ENCODE results near the gene SIK3. TPM values are rescaled to one million over a fixed set of nuclear protein-coding genes. Genes with fewer than 3 reads are reported as not detected.
"Not testable (repeated sequence)": the region's sequence is repeated elsewhere in the genome, so short reads cannot be mapped to it uniquely, and the experiment has no call there.

SIK3 gene
- total RNA-seq, 4 donors from 2014 or later, result 14.1 to 77.0 (median 40.7) TPM

- Histone ChIP-seq H3K36me3 (no peaks in the 10 kb centered on the region), H3K27ac (no peak overlapping the region), H3K4me3 (no peak overlapping the region), H3K4me1 (no peaks in the 10 kb centered on the region), H3K9me3 (no peaks in the 10 kb centered on the region), H3K27me3 (no peaks in the 10 kb centered on the region)
- intact Hi-C loops (cut with DNase I; ENCODE audit: low total_unique reads), result no loop called here
- DNase-seq, result no peak
- TF ChIP-seq CTCF (IDR thresholded peaks at IDR 0.05) (no peak), POLR2A (IDR thresholded peaks at IDR 0.05) (no peak)
Measured at GRCh38 chr11:116812109-116812508, 286.1 kb downstream of the SIK3 start.

- TF ChIP-seq POLR2A (IDR thresholded peaks at IDR 0.05) (no peak), CTCF (IDR thresholded peaks at IDR 0.05) (no peak)
- intact Hi-C loops (cut with DNase I; ENCODE audit: low total_unique reads), result no loop called here
Measured at GRCh38 chr11:116811194-116811593, 287.0 kb downstream of the SIK3 start.

GRCh38 chr11:116808262-116809175 is 289.7 kb downstream of the SIK3 start:
- Histone ChIP-seq H3K27ac (no peak overlapping the region), H3K4me1 (no peaks in the 10 kb centered on the region), H3K36me3 (no peaks in the 10 kb centered on the region), H3K27me3 (no peaks in the 10 kb centered on the region), H3K4me3 (no peak overlapping the region), H3K9me3 (no peaks in the 10 kb centered on the region)
- intact Hi-C loops (cut with DNase I; ENCODE audit: low total_unique reads), result no loop called here
- DNase-seq, result no peak
- TF ChIP-seq CTCF (IDR thresholded peaks at IDR 0.05), result no peak
- no peak for TF ChIP-seq POLR2A (IDR thresholded peaks at IDR 0.05)

More at GRCh38 chr11:116811194-116811593, 287.0 kb downstream of the SIK3 start:
- no peaks in the 10 kb centered on the region for H3K27me3 ChIP-seq
- DNase-seq, result no peak
- no peaks in the 10 kb centered on the region for H3K9me3 ChIP-seq
- no peaks in the 10 kb centered on the region for H3K4me1 ChIP-seq
- no peaks in the 10 kb centered on the region for H3K36me3 ChIP-seq
- no peak overlapping the region for H3K27ac ChIP-seq
- H3K4me3 ChIP-seq, result no peak overlapping the region

GRCh38 chr11:116807601-116808261 is 290.5 kb downstream of the SIK3 start:
- TF ChIP-seq POLR2A (IDR thresholded peaks at IDR 0.05), result no peak
- no peak for TF ChIP-seq CTCF (IDR thresholded peaks at IDR 0.05)
- Histone ChIP-seq H3K4me1 (no peaks in the 10 kb centered on the region), H3K4me3 (no peak overlapping the region), H3K27me3 (no peaks in the 10 kb centered on the region), H3K9me3 (no peaks in the 10 kb centered on the region), H3K27ac (no peak overlapping the region), H3K36me3 (no peaks in the 10 kb centered on the region)
- intact Hi-C loops (cut with DNase I; ENCODE audit: low total_unique reads), result no loop called here
- no peak for DNase-seq

- H3K27me3 ChIP-seq, result no peaks in the 10 kb centered on the region
- no peak for DNase-seq
- intact Hi-C loops (cut with DNase I; ENCODE audit: low total_unique reads), result no loop called here
- no peaks in the 10 kb centered on the region for H3K36me3 ChIP-seq
- H3K27ac ChIP-seq, result no peak overlapping the region
- H3K4me3 ChIP-seq, result no peak overlapping the region
- no peaks in the 10 kb centered on the region for H3K9me3 ChIP-seq
- TF ChIP-seq CTCF (IDR thresholded peaks at IDR 0.05) (no peak), POLR2A (IDR thresholded peaks at IDR 0.05) (no peak)
- H3K4me1 ChIP-seq, result no peaks in the 10 kb centered on the region
Measured at GRCh38 chr11:116804001-116804400, 294.2 kb downstream of the SIK3 start.

GRCh38 chr11:116801662-116802061 is 296.6 kb downstream of the SIK3 start:
- H3K27ac ChIP-seq; H3K27me3 ChIP-seq; H3K4me3 ChIP-seq; H3K4me1 ChIP-seq; H3K36me3 ChIP-seq; DNase-seq; H3K9me3 ChIP-seq; intact Hi-C loops (cut with DNase I; ENCODE audit: low total_unique reads): not testable (repeated sequence)
